ENCODE measurements around the gene B3GNT7.

DNA sequence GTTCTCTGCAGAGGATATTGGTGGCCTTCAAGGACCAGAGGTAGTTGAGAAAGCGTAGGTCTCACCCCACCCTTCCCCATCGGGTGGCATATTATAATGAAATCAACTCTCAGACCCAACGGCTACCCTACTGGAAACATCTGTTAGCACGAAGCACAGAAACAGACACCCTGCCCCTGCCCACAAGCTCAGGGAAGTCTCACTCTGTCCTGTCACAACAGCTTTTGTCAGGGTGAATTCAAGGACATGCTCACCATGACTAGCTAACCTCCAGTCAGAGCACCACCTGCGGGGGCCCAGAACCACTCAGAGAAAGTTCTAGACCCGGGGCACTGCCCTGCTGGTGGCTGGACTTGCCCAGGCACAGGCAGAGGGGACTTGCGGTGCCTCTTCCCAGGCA lies 3.5 kb upstream of the B3GNT7 start:
- TF ChIP-seq, protein P1, sequence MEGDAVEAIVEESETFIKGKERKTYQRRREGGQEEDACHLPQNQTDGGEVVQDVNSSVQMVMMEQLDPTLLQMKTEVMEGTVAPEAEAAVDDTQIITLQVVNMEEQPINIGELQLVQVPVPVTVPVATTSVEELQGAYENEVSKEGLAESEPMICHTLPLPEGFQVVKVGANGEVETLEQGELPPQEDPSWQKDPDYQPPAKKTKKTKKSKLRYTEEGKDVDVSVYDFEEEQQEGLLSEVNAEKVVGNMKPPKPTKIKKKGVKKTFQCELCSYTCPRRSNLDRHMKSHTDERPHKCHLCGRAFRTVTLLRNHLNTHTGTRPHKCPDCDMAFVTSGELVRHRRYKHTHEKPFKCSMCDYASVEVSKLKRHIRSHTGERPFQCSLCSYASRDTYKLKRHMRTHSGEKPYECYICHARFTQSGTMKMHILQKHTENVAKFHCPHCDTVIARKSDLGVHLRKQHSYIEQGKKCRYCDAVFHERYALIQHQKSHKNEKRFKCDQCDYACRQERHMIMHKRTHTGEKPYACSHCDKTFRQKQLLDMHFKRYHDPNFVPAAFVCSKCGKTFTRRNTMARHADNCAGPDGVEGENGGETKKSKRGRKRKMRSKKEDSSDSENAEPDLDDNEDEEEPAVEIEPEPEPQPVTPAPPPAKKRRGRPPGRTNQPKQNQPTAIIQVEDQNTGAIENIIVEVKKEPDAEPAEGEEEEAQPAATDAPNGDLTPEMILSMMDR (conservative IDR thresholded peaks at IDR 0.05) = no peak
- TF ChIP-seq ZFX (IDR thresholded peaks at IDR 0.05) = no peak
